T follicular helper cell (primary cell): ENCODE measurements around the gene TSEN54.

ENCODE experiments used
- DNase-seq: peaks from one replicate; pipeline ENCODE4 v3.0.0-alpha.2; 2020; ENCODE audit warnings: low read depth

Gene TSEN54

GRCh38 chr17:75504347-75505151 lies 11.8 kb upstream of the TSEN54 start:
- no peak for DNase-seq

GRCh38 chr17:75505152-75505409 lies 11.2 kb upstream of the TSEN54 start:
- no peak for DNase-seq

GRCh38 chr17:75505640-75506039 lies 10.7 kb upstream of the TSEN54 start:
- no peak for DNase-seq

GRCh38 chr17:75506134-75506533 lies 10.2 kb upstream of the TSEN54 start:
- no peak for DNase-seq

- no peak for DNase-seq
Observed at GRCh38 chr17:75506888-75507287, 9.4 kb upstream of the TSEN54 start.

- no peak for DNase-seq
Observed at GRCh38 chr17:75507733-75508719, 8.3 kb upstream of the TSEN54 start.

GRCh38 chr17:75508931-75509361 lies 7.4 kb upstream of the TSEN54 start:
- DNase-seq = no peak

- no peak for DNase-seq
Observed at GRCh38 chr17:75509528-75510258, 6.6 kb upstream of the TSEN54 start.

GRCh38 chr17:75511270-75511609 lies 5.1 kb upstream of the TSEN54 start:
- no peak for DNase-seq

- no peak for DNase-seq
Observed at GRCh38 chr17:75511610-75512575, 4.4 kb upstream of the TSEN54 start.

GRCh38 chr17:75512926-75513640 lies 3.2 kb upstream of the TSEN54 start:
- no peak for DNase-seq

GRCh38 chr17:75513641-75514000 lies 2.7 kb upstream of the TSEN54 start:
- DNase-seq = no peak

GRCh38 chr17:75514299-75514918 lies 1.9 kb upstream of the TSEN54 start:
- no peak for DNase-seq

- no peak for DNase-seq
Observed at GRCh38 chr17:75514919-75515495, 1.3 kb upstream of the TSEN54 start.

- DNase-seq = peak; percentile 60
Observed at GRCh38 chr17:75515496-75516254, 653 bp upstream of the TSEN54 start, which contains the start of gene CASKIN2. CASKIN2 (minus strand) TSS chr17:75515537; CDS start chr17:75513804, 1,733 bp downstream.

GRCh38 chr17:75516619-75517296 lies 430 bp downstream of the TSEN54 start:
- no peak for DNase-seq

- DNase-seq = no peak
Observed at GRCh38 chr17:75517297-75517865, 1.1 kb downstream of the TSEN54 start.

GRCh38 chr17:75518201-75518600 lies 1.9 kb downstream of the TSEN54 start:
- peak; percentile 38 for DNase-seq
